Osteoblast (primary cell): ENCODE measurements around the gene EPHX1. TPM values are rescaled to one million over a fixed set of nuclear protein-coding genes. Genes with fewer than 3 reads are reported as not detected.
"Not testable (repeated sequence)": the region's sequence is repeated elsewhere in the genome, so short reads cannot be mapped to it uniquely, and the experiment has no call there.

Experiments used
- DNase-seq: peaks from one replicate; pipeline ENCODE4 v3.0.0; 2011; ENCODE audit warnings: low spot score, mixed read lengths; ENCODE audit not compliant: insufficient read length; ENCODE audit errors: missing footprints
- H2AFZ ChIP-seq: 2 replicates; pipeline ENCODE4 v1.6.0; 2011; ENCODE audit warnings: mild to moderate bottlenecking, low read length
- H3K27ac ChIP-seq: 2 replicates; pipeline ENCODE4 v1.5.1; 2011; ENCODE audit warnings: mild to moderate bottlenecking, low read depth, low read length, moderate library complexity
- H3K27me3 ChIP-seq: 2 replicates; pipeline ENCODE4 v1.6.0; 2012; ENCODE audit warnings: mild to moderate bottlenecking, control low read depth, inconsistent platforms, low read length, moderate library complexity; ENCODE audit not compliant: insufficient read depth
- H3K36me3 ChIP-seq: 2 replicates; pipeline ENCODE4 v1.5.1; 2011; ENCODE audit warnings: mild to moderate bottlenecking, low read length, control low read depth, moderate library complexity; ENCODE audit not compliant: insufficient read depth
- H3K4me1 ChIP-seq: 2 replicates; pipeline ENCODE4 v1.5.1; 2011; ENCODE audit warnings: mild to moderate bottlenecking, low read length, control low read depth, moderate library complexity; ENCODE audit not compliant: insufficient read depth
- H3K4me2 ChIP-seq: 2 replicates; pipeline ENCODE4 v1.6.0; 2011; ENCODE audit warnings: mild to moderate bottlenecking, low read length; ENCODE audit not compliant: insufficient read depth
- H3K4me3 ChIP-seq: fragments of 200-600 bp; sonication (generic); 3 replicates; pipeline ENCODE4 v1.5.1; 2012; ENCODE audit warnings: mild to moderate bottlenecking, low read length, inconsistent platforms; ENCODE audit not compliant: insufficient read depth
- H3K79me2 ChIP-seq: 2 replicates; pipeline ENCODE4 v1.6.0; 2012; ENCODE audit warnings: mild to moderate bottlenecking, low read length, control low read depth, inconsistent platforms; ENCODE audit not compliant: insufficient read depth
- H3K9me3 ChIP-seq: 2 replicates; pipeline ENCODE4 v1.5.1; 2011; ENCODE audit warnings: low read depth, low read length, control low read depth
- H4K20me1 ChIP-seq: 2 replicates; pipeline ENCODE4 v1.6.0; 2012; ENCODE audit warnings: mild to moderate bottlenecking, low read length, control low read depth; ENCODE audit not compliant: insufficient read depth
- total RNA-seq: library from RNA; depleted of rRNA; stranded (reverse); fragments of >200 nt; gene quantifications from 2 replicates; pipeline ENCODE4 v1.2.3, GENCODE V29; 2012
- TF ChIP-seq, protein P1 (sequence below): IDR thresholded peaks from 2 replicates; pipeline ENCODE4 v1.5.1; 2011; ENCODE audit warnings: mild to moderate bottlenecking, low read depth, low read length, moderate library complexity; ENCODE audit errors: extremely low read depth

Gene EPHX1
- total RNA-seq, 1 donor: 67.0 TPM

DNA sequence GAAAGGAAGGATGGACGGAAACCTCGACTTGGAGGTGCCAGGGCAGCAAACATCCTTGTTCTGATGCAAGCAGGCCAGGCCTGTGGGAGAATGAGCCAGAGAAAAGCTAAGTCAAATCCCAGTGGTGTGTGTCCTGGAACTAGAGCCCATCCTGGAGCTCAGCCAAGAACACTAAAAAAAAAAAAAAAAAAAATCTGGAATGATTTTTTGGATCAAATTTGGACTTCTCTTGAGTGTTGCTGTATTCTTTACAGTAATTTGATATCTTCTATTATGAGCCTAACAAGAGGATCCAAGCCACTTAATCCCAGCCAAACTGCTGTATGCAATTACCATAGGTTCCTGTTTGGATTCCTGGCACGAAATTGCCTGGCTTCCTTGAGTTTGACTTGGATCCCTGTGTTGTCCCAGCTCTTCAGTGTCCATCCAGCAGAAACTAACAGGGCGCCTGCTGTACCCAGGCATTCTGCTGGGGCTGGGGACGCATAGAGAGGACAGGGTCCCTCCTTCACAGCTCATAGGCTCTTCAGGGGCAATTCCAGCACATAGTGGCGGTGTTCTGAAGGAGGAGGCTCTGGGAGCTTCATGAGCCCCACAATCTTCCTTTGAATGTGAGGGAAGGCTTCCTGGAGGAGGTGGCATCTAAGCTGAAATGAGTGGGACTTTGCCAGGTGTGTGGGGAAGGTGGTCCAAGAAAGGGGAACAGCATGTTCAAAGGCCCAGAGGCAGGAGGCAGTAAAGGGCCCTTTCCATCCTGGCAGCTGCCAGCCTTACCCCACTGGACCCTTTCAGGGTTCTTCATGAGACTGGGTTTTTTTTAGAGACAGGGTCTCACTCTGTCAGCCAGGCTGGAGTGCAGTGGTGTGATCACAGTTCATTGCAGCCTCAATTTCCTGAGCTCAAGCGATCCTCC is 24.7 kb downstream of the EPHX1 start:
- H4K20me1 ChIP-seq: peaks cover 3% of the 10 kb centered on the region
- no peaks in the 10 kb centered on the region for H3K27me3 ChIP-seq
- no peaks in the 10 kb centered on the region for H3K9me3 ChIP-seq
- TF ChIP-seq, protein P1, sequence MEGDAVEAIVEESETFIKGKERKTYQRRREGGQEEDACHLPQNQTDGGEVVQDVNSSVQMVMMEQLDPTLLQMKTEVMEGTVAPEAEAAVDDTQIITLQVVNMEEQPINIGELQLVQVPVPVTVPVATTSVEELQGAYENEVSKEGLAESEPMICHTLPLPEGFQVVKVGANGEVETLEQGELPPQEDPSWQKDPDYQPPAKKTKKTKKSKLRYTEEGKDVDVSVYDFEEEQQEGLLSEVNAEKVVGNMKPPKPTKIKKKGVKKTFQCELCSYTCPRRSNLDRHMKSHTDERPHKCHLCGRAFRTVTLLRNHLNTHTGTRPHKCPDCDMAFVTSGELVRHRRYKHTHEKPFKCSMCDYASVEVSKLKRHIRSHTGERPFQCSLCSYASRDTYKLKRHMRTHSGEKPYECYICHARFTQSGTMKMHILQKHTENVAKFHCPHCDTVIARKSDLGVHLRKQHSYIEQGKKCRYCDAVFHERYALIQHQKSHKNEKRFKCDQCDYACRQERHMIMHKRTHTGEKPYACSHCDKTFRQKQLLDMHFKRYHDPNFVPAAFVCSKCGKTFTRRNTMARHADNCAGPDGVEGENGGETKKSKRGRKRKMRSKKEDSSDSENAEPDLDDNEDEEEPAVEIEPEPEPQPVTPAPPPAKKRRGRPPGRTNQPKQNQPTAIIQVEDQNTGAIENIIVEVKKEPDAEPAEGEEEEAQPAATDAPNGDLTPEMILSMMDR: no peak
- H3K27ac ChIP-seq: no peak overlapping the region
- no peak overlapping the region for H3K4me3 ChIP-seq
- no peak overlapping the region for H2AFZ ChIP-seq
- H3K4me1 ChIP-seq: peaks cover 9% of the 10 kb centered on the region
- DNase-seq: peak; percentile 95
- peaks cover 19% of the 10 kb centered on the region for H3K36me3 ChIP-seq
- no peaks in the 10 kb centered on the region for H3K79me2 ChIP-seq
- H3K4me2 ChIP-seq: peak overlapping the region; percentile 24

DNA sequence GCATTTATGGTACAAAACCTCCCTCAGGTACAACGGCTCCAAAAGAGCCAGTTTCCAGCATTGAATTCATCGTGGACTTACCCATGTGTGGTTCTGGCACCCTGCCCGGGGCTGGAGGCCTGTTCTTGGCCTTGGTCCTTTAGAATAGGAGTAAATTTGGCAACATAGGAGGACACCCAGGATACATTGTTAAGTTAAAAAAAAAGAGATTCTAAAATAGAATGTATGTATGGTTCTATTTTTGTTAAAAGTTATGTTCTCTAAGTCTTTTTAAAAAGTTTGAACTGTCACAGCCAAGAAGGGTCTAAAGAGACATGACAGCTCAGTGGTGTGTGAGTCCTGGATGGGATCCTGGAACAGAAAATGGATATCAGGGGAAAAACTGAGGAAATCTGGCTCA is 25.9 kb downstream of the EPHX1 start:
- peaks cover 21% of the 10 kb centered on the region for H3K36me3 ChIP-seq
- DNase-seq: peak; percentile 54
- H2AFZ ChIP-seq: no peak overlapping the region
- H3K9me3 ChIP-seq: no peaks in the 10 kb centered on the region
- no peaks in the 10 kb centered on the region for H3K79me2 ChIP-seq
- H3K4me2 ChIP-seq: no peak overlapping the region
- TF ChIP-seq, protein P1: no peak
- peaks cover 3% of the 10 kb centered on the region for H4K20me1 ChIP-seq
- no peak overlapping the region for H3K27ac ChIP-seq
- H3K27me3 ChIP-seq: no peaks in the 10 kb centered on the region
- peaks cover 9% of the 10 kb centered on the region for H3K4me1 ChIP-seq
- H3K4me3 ChIP-seq: no peak overlapping the region

DNA sequence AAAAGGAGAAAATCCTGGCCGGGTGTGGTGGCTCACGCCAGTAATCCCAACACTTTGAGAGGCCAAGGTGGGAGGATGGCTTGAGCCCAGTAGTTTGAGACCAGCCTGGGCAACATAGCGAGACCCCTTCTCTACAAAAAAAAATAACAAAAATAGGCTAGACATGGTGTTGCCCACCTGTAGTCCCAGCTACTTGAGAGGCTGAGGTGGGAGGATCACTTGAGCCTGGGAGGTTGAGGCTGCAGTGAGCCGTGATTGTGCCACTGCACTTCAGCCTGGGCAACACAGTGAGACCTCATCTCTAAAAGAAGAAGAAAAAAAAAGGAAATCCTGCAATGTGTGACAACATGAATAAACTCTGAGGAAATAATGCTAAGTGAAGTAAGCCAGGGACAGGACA is 26.4 kb downstream of the EPHX1 start:
- not testable (repeated sequence) for H3K27ac ChIP-seq, H2AFZ ChIP-seq, H4K20me1 ChIP-seq, H3K4me1 ChIP-seq, DNase-seq, H3K79me2 ChIP-seq, H3K4me3 ChIP-seq, H3K4me2 ChIP-seq, H3K27me3 ChIP-seq, H3K9me3 ChIP-seq
- H3K36me3 ChIP-seq: peaks cover 21% of the 10 kb centered on the region

DNA sequence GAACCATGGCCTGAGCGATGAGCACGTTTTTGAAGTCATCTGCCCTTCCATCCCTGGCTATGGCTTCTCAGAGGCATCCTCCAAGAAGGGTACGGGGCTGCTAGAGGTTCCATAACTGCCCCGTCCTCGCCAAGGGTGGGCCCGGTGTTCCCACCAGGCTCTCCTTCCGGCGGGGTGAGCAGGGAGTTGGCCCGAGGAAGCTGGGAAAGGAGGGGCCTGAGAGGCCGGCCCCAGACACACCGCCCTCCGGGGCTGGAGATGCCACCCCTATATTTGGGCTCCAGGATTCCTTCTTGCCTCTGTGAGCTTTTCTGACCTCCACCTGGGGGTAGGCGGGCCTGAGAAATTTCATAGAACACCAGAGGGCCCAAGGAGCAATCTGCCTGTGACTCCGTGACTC is 28.9 kb downstream of the EPHX1 start:
- no peaks in the 10 kb centered on the region for H3K27me3 ChIP-seq
- H3K9me3 ChIP-seq: no peaks in the 10 kb centered on the region
- no peaks in the 10 kb centered on the region for H3K79me2 ChIP-seq
- no peak overlapping the region for H3K4me3 ChIP-seq
- peaks cover 3% of the 10 kb centered on the region for H4K20me1 ChIP-seq
- H3K27ac ChIP-seq: no peak overlapping the region
- peaks cover 4% of the 10 kb centered on the region for H3K36me3 ChIP-seq
- H3K4me2 ChIP-seq: no peak overlapping the region
- H3K4me1 ChIP-seq: peaks cover 9% of the 10 kb centered on the region
- TF ChIP-seq, protein P1: no peak
- H2AFZ ChIP-seq: no peak overlapping the region
- no peak for DNase-seq
